Hepatocyte (in vitro differentiated cells): ENCODE data around the gene IL1R2.

Source experiments
- CTCF ChIP-seq: fragments of 200-600 bp; sonication (generic); IDR thresholded peaks from 2 replicates; pipeline ENCODE4 v1.5.1; 2016; ENCODE audit warnings: antibody characterized with exemption, mild to moderate bottlenecking; ENCODE audit not compliant: poor library complexity
- EZH2 ChIP-seq: fragments of 200-600 bp; sonication (generic); IDR thresholded peaks from 2 replicates; pipeline ENCODE4 v1.6.1; 2016; ENCODE audit warnings: antibody characterized with exemption, mild to moderate bottlenecking, borderline replicate concordance
- EZH2phosphoT487 ChIP-seq: fragments of 200-600 bp; sonication (generic); IDR thresholded peaks from one replicate; pipeline ENCODE4 v1.6.1; 2018; ENCODE audit warnings: antibody characterized with exemption, mild to moderate bottlenecking, low read depth, moderate library complexity; ENCODE audit not compliant: unreplicated experiment, severe bottlenecking

- TF ChIP-seq CTCF (no peak), EZH2 (no peak), EZH2phosphoT487 (no peak)
Measured at GRCh38 chr2:102061962-102062795, 70.4 kb downstream of the IL1R2 start.
